GM06990 (cell line): ENCODE data around the gene IFT52.
A peak's percentile ranks its signal among the peaks of the same experiment; 100 is the strongest.

Experiments used
- DNase-seq: peaks from one replicate; pipeline ENCODE4 v3.0.0-alpha.2; 2011; ENCODE audit not compliant: insufficient read length; ENCODE audit errors: extremely low read depth
- H3K27me3 ChIP-seq: replicated peaks from 2 replicates; pipeline ENCODE4 v1.6.0; 2011; ENCODE audit warnings: low read length; ENCODE audit not compliant: control insufficient read depth, insufficient read depth
- H3K36me3 ChIP-seq: 2 replicates; pipeline ENCODE4 v1.5.1; 2011; ENCODE audit warnings: low read length; ENCODE audit not compliant: control insufficient read depth, insufficient read depth
- H3K4me3 ChIP-seq: replicated peaks from 2 replicates; pipeline ENCODE4 v1.5.1; 2011; ENCODE audit warnings: low read depth, mild to moderate bottlenecking, control low read depth, low read length
- CTCF ChIP-seq: IDR thresholded peaks from 2 replicates; pipeline ENCODE4 v1.5.1; 2011; ENCODE audit warnings: low read length, control low read depth, mild to moderate bottlenecking, inconsistent platforms; ENCODE audit not compliant: insufficient read depth, poor library complexity, severe bottlenecking

Gene IFT52

GRCh38 chr20:43569282-43569681, 21.5 kb upstream of the IFT52 start:
- no peak overlapping the region for H3K4me3 ChIP-seq
- no peak for DNase-seq
- TF ChIP-seq CTCF = no peak
- no peaks in the 10 kb centered on the region for H3K27me3 ChIP-seq
- H3K36me3 ChIP-seq = no peaks in the 10 kb centered on the region

- Histone ChIP-seq H3K27me3 (no peaks in the 10 kb centered on the region), H3K36me3 (no peaks in the 10 kb centered on the region), H3K4me3 (no peak overlapping the region)
- TF ChIP-seq CTCF = no peak
- no peak for DNase-seq
Measured at GRCh38 chr20:43570496-43570895, 20.2 kb upstream of the IFT52 start.

- Histone ChIP-seq H3K36me3 (no peaks in the 10 kb centered on the region), H3K4me3 (no peak overlapping the region), H3K27me3 (no peaks in the 10 kb centered on the region)
- peak; percentile 30 for TF ChIP-seq CTCF
- no peak for DNase-seq
Measured at GRCh38 chr20:43571310-43571709, 19.4 kb upstream of the IFT52 start.

- TF ChIP-seq CTCF = no peak
- DNase-seq = no peak
- Histone ChIP-seq H3K4me3 (no peak overlapping the region), H3K36me3 (no peaks in the 10 kb centered on the region), H3K27me3 (no peaks in the 10 kb centered on the region)
Measured at GRCh38 chr20:43571771-43572170, 19.0 kb upstream of the IFT52 start.

- no peak for TF ChIP-seq CTCF
- no peak for DNase-seq
- H3K36me3 ChIP-seq = no peaks in the 10 kb centered on the region
- no peaks in the 10 kb centered on the region for H3K27me3 ChIP-seq
- no peak overlapping the region for H3K4me3 ChIP-seq
Measured at GRCh38 chr20:43572891-43573290, 17.8 kb upstream of the IFT52 start.

- DNase-seq = no peak
Measured at GRCh38 chr20:43576108-43576507, 14.6 kb upstream of the IFT52 start.

More at GRCh38 chr20:43576108-43576507, 14.6 kb upstream of the IFT52 start:
- TF ChIP-seq CTCF = no peak
- Histone ChIP-seq H3K4me3 (no peak overlapping the region), H3K27me3 (no peaks in the 10 kb centered on the region), H3K36me3 (no peaks in the 10 kb centered on the region)
